Muscle of arm (tissue), 12 donors: Measurements from ENCODE around the gene RGS17. TPM values are rescaled to one million over a fixed set of nuclear protein-coding genes. Genes with fewer than 3 reads are reported as not detected.
"Not testable (repeated sequence)": the region's sequence is repeated elsewhere in the genome, so short reads cannot be mapped to it uniquely, and the experiment has no call there.

Experiments used
- DNase-seq: peaks from one replicate; pipeline ENCODE4 v3.0.0-alpha.2; 2013
- polyA plus RNA-seq, 12 donors: library from polyadenylated mRNA; unstranded; fragments of 120-200 nt; gene quantifications; one replicate each; pipeline ENCODE4 v1.2.1, GENCODE V29; 2013; ENCODE audit not compliant: insufficient read length in 12 of 12

Gene RGS17
- polyA plus RNA-seq, 12 donors, result 0.78 to 4.3 (median 1.1) TPM; not detected in 1

DNA sequence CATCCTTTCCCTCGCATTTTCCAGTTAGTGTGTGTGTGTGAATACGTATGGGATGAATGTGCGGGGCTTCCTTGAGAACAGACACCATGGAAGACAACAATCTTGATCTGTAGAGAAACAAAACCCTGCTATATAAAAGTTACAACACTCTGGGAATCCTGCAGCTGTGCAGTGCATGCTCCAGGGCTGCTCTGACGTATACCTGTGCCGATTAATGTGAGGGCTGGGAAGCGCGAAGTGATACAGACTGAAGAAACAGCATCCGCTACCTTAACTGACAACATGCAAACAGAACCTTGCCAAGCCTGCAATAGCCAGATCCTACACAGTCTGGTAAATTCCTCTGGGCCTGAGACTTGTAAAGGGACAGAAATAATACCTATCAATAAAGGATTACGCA, 96.9 kb downstream of the RGS17 start:
- no peak for DNase-seq

DNA sequence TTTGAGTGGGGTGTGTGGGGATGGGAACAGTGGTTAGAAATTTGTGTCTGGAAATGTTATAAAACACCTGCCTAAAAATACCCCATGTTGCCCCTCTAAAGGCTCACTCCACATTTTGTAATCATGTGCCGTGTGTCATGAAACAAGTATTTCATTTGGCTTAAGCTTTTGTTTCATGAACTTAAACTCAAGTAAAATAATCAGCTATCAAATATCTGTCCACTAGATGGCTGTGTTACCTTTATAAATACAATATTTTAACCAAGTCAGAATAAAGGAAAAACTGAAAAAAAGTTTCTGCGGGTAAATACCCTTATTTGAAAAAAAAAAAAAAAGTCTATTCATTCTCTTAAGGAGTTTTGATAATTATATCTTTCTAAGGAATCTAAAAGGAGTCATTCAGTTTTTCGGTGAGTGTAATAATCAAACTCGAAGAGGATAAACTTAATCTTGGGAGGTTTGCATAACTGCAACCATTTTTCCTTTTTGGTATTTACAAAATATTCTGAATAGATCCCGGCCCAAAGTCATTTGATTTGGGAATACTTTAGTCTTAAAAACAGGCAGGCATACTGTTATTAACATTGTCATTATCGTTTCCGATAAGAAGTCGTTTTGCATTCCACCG, 98.7 kb downstream of the RGS17 start:
- DNase-seq, result peak; percentile 20

DNA sequence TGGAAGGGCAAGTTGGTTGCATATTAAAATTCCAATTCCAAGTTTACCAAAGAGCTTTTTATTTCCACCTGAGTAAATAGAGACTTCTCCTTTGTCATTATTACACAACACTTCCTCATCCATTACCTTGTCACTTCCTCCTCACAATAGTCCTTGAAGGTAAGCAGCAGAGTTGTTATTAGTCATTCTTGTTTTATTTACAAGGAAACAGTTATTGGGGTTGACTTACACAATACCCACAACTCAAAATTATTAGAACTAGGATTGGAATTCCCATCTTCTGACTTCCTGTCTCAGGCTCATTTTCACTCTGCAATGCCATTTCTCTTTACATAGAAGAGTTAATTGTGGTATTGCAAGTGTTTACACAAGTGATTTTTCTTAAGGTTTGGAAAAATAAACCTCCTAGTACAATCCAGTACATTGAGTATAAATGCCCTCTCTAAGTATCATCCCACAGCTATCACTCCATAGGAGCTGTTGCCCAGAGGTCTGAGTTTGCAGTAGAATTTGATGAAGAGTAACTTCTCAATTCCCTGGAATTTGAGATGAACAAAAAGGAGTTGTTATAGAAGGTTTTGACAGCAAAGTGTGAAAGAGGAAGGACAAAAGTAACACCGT, 99.6 kb downstream of the RGS17 start:
- DNase-seq, result no peak

GRCh38 chr6:153028963-153029362, 102.1 kb downstream of the RGS17 start:
- no peak for DNase-seq

- DNase-seq, result no peak
These were observed 102.8 kb downstream of the RGS17 start for GRCh38 chr6:153028286-153028685.

- no peak for DNase-seq
These were observed 103.6 kb downstream of the RGS17 start for GRCh38 chr6:153027480-153027879.

DNA sequence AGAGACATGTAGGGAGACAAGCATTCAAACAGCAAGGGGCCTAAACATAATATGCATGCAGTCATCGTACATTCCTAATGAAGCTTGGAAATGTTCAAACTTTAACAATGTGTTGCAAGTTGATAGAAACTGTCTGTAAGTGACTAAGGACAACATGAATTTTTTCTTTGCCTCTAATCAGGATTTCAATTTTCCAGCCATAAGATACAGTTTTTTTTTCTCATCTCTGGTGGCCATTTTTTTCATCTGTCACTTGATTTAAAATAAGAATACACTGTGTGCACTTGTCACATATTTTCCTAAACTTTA, 106.4 kb downstream of the RGS17 start:
- DNase-seq, result no peak

DNA sequence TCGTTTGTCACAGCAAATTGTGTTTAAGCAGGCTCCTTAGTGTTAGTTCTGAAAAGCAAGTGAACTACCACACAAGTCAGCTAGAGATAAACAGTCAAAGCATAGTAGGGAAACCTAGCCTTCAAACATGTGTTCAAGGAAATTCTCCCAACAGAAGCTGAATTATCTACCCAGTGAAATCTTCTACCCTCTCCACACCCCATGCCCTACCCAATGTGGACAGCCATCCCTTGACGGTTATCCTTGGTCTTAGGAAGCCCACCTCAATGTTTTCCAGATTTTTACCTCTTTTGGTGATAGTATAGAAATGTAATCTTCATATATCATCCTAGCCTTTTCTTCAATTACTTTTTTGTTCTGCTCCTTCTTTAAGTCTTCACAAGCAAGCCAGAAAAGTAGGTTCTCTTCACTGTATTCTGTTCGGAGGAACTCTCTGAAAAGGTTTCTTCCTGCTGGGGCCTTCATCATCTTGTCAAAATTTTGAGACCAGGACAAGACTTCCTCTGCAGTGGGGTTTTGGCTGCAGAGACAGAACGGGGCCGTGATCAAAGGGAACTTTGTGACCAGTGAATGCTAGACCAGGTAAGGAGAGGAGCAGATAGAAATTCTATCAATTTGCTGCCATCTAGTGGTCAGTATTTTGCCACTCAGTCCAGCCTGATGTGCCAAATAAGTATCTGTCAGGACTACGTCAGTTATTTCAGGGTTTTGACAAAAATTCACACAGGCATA, 106.9 kb downstream of the RGS17 start:
- DNase-seq, result peak; percentile 45

- DNase-seq, result no peak
These were observed 112.7 kb downstream of the RGS17 start for GRCh38 chr6:153018355-153018754.

GRCh38 chr6:153016846-153017245, 114.2 kb downstream of the RGS17 start:
- DNase-seq, result no peak

GRCh38 chr6:153015094-153015640, 115.9 kb downstream of the RGS17 start:
- DNase-seq, result no peak

- DNase-seq, result no peak
These were observed 117.6 kb downstream of the RGS17 start for GRCh38 chr6:153013438-153013837.

DNA sequence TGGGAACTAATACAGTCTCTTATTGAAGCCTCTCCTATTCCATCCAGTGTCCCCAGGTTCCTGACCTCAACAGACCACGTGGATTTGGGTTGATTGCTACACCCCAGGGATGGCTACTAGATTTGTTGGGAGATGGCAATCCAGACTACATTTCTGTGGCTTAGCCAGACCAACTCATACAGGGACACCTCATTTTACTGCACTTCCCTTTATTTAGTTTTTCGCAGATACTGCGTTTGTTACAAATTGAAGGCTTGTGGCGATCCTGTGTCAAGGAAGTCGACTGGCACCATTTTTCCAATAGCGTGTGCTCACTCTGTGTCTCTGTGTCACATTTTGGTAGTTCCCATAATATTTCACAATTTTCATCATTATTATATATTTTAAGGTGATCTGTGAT, 118.2 kb downstream of the RGS17 start:
- no peak for DNase-seq

- peak; percentile 17 for DNase-seq
These were observed 127.8 kb downstream of the RGS17 start for GRCh38 chr6:153003366-153003690.

- DNase-seq, result peak; percentile 96
These were observed 128.3 kb downstream of the RGS17 start, which contains the start of gene MTRF1L for GRCh38 chr6:153002613-153003365. Gene MTRF1L (minus strand): TSS chr6:153002709. CDS start chr6:153002685, 24 bp downstream.

GRCh38 chr6:153001767-153002612, 129.1 kb downstream of the RGS17 start:
- peak; percentile 23 for DNase-seq

GRCh38 chr6:153000790-153001189, 130.3 kb downstream of the RGS17 start:
- DNase-seq, result not testable (repeated sequence)

DNA sequence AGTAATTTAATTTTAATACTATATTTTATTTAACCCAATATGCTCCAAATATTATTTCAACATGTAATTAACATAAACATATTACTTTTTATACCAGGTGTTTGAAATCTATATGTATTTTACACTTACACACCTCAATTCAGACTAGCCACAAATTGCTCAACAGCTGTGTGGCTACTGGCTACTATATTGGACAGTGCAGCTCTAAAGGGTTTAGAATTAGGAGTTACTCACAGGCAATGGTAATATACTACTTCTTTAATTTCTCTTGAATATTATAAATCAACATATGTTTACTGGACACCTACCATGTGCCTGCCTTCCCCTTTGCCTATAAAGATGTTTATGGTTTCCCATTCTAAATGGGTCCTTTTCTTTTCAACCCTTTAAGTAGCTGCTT, 130.8 kb downstream of the RGS17 start:
- no peak for DNase-seq

- not testable (repeated sequence) for DNase-seq
These were observed 131.5 kb downstream of the RGS17 start for GRCh38 chr6:152999538-152999937.

DNA sequence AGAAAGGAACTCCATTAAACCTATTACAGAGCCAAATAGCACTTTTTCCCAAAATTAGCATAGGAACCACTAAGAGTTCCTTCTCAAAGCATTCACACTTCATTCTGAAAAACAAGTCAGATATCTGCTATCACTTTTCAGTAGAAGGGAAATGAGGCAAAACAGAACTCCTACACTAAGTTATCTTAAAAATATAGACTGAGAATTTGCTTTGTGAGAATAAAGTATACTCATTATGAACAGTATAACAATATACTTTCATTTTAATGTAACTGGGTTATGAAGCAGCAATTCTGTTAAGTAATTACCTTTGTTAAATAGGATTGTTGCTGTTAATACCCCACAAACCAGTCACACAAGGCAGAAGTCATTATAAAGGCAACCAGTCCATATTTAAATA, 137.2 kb downstream of the RGS17 start:
- DNase-seq, result no peak

GRCh38 chr6:152993431-152993830, 137.7 kb downstream of the RGS17 start:
- DNase-seq, result no peak
